ENCODE data around the gene TGIF1.

DNA sequence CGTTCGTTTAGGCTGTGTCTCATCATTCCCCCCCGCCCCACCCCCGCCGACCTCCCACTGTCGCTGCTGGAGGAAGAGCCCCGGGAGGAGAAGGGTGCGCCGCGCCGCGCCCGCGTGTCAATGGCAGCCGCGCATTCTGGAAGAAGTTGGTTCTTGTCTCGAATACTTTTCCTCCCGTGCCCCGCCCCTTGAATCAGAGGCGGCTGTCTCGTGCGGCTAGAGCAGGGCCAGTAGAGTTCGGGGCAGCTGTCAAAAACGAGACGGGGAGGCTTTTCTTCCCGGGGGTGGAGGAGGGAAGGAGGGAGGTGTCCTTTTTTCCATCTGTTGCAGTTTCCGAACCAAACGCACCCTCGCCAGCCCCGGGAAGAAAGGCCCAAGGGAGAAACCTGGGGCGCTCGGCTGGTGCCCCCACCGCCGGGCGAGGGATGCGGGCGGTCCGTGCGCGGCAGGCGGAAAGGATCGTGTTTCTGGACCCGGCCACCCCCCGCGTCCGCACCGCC is 410 bp upstream of the TGIF1 start:
- TF ChIP-seq CTCF (conservative IDR thresholded peaks at IDR 0.05): no peak
- TF ChIP-seq ZFX (IDR thresholded peaks at IDR 0.05): no peak

All from C4-2B (cell line).